CD4-positive, alpha-beta T cell (primary cell): ENCODE data around the gene PLEKHA4. TPM values are rescaled to one million over a fixed set of nuclear protein-coding genes. Genes with fewer than 3 reads are reported as not detected.
"Not testable (repeated sequence)": the region's sequence is repeated elsewhere in the genome, so short reads cannot be mapped to it uniquely, and the experiment has no call there.

Experiments used
- ATAC-seq: fragments of 200-7000 bp; cut with Tn5 transposase; one replicate; pipeline ENCODE4 v1.10.0; 2022; ENCODE audit warnings: mild to moderate bottlenecking; ENCODE audit not compliant: poor library complexity
- CTCF ChIA-PET: fragments of 350-600 bp; sonication (Branson Sonifier 250); formaldehyde crosslinking; loops from one replicate; lab custom pipeline; 2021; ENCODE audit warnings: antibody characterized with exemption, inconsistent platforms; lab: Charles Lee
- POLR2A ChIA-PET: fragments of 350-600 bp; sonication (Branson Sonifier 250); formaldehyde crosslinking; loops from one replicate; lab custom pipeline; 2021; ENCODE audit warnings: antibody characterized with exemption, inconsistent platforms; lab: Charles Lee
- DNase-seq, 14 experiments: peaks; one replicate each; pipeline ENCODE4 v3.0.0-alpha.2; 2013 to 2020; ENCODE audit warnings: mixed read lengths in 2 of 14
- H3K27ac ChIP-seq, 2 donors: one replicate each; pipeline versions ENCODE4 v1.5.1 to v1.7.0; 2013; ENCODE audit warnings: low read length in 2 of 2, low read depth in 1 of 2, mild to moderate bottlenecking in 1 of 2
- H3K27me3 ChIP-seq, 2 experiments: 1 replicate in 1 of 2; 2 replicates in 1 of 2; pipeline versions ENCODE4 v1.6.1 to v1.7.0; 2013; ENCODE audit warnings: low read length in 2 of 2, control low read depth in 1 of 2, mild to moderate bottlenecking in 1 of 2, moderate library complexity in 1 of 2; ENCODE audit not compliant: insufficient read depth in 2 of 2, control insufficient read depth in 1 of 2
- H3K36me3 ChIP-seq: one replicate; pipeline ENCODE4 v1.6.1; 2013; ENCODE audit warnings: low read length, control low read depth; ENCODE audit not compliant: insufficient read depth
- H3K4me1 ChIP-seq: one replicate; pipeline ENCODE4 v1.6.1; 2013; ENCODE audit warnings: low read length, control low read depth; ENCODE audit not compliant: insufficient read depth
- H3K4me3 ChIP-seq: one replicate; pipeline ENCODE4 v1.5.1; 2013; ENCODE audit warnings: mild to moderate bottlenecking, low read length, moderate library complexity
- H3K9me3 ChIP-seq, 2 experiments: 1 replicate in 1 of 2; 2 replicates in 1 of 2; pipeline versions ENCODE4 v1.6.1 to v1.7.0; 2013; ENCODE audit warnings: low read length in 2 of 2, mild to moderate bottlenecking in 2 of 2, control low read depth in 1 of 2, moderate library complexity in 1 of 2; ENCODE audit not compliant: control insufficient read depth in 1 of 2, insufficient read depth in 1 of 2
- H3K27ac Mint-ChIP-seq: one replicate; pipeline ENCODE4 v1.8.0; 2020; ENCODE audit warnings: mixed read lengths
- H3K27me3 Mint-ChIP-seq: one replicate; pipeline ENCODE4 v1.8.0; 2021; ENCODE audit warnings: mixed read lengths
- H3K36me3 Mint-ChIP-seq: one replicate; pipeline ENCODE4 v1.8.0; 2021; ENCODE audit warnings: low read depth, mixed read lengths
- H3K4me1 Mint-ChIP-seq: one replicate; pipeline ENCODE4 v1.8.0; 2021; ENCODE audit warnings: low read depth, mixed read lengths
- H3K4me3 Mint-ChIP-seq: one replicate; pipeline ENCODE4 v1.8.0; 2020; ENCODE audit warnings: mild to moderate bottlenecking, mixed read lengths
- H3K9me3 Mint-ChIP-seq: one replicate; pipeline ENCODE4 v1.8.0; 2020; ENCODE audit warnings: mixed read lengths
- CTCF ChIP-seq: fragments of 200-600 bp; IDR thresholded peaks from one replicate; pipeline ENCODE4 v1.8.0; 2022; ENCODE audit warnings: antibody characterized with exemption, mild to moderate bottlenecking
- intact Hi-C, 2 experiments: fragments of 100-400 bp; cut with DNase I in 1 of 2; cut with micrococcal nuclease in 1 of 2; formaldehyde crosslinking; loops; one replicate each; pipeline versions ENCODE4 v1.15.1 to v1.9.0; 2023 to 2025; cut with DNase I, micrococcal nuclease
- total RNA-seq, 174 experiments: library from RNA in 2 of 174; stranded (reverse) in 2 of 174; gene quantifications; one replicate each; pipeline ENCODE4 v1.2.3 and lab custom pipeline; 2021 to 2026

The PLEKHA4 gene
- total RNA-seq, 2 experiments from 2014 or later: 1.4 to 2.7 TPM

GRCh38 chr19:48878196-48879024, 10.0 kb upstream of the PLEKHA4 start:
- peaks cover 34% of the 10 kb centered on the region for H3K4me1 ChIP-seq
- CTCF ChIA-PET: interaction anchor here (1.3 kb wide), 1 partner anchor 115 kb away, joined by 3 read pairs; the partner anchor contains the start of gene RUVBL2
- H3K27me3 ChIP-seq: no peaks in the 10 kb centered on the region
- Mint-ChIP-seq H3K36me3 (peaks cover 46% of the 10 kb centered on the region), H3K9me3 (no peaks in the 10 kb centered on the region), H3K27me3 (no peaks in the 10 kb centered on the region), H3K27ac (peak overlapping the region; percentile 61), H3K4me1 (peaks cover 34% of the 10 kb centered on the region), H3K4me3 (no peak overlapping the region)
- no peak for TF ChIP-seq CTCF
- no peaks in the 10 kb centered on the region for H3K9me3 ChIP-seq
- no peak overlapping the region for H3K27ac ChIP-seq
- POLR2A ChIA-PET: no interaction called here
- H3K4me3 ChIP-seq: no peak overlapping the region
- DNase-seq: peak in 2 of 14 experiments; percentile 40 to 63
- intact Hi-C loops: loop anchor here in 1 of 2 experiments (2.0 kb wide), 1 partner anchor 22 kb away; the partner anchor contains the start of gene NUCB1
- H3K36me3 ChIP-seq: peaks cover 36% of the 10 kb centered on the region
- no peak for ATAC-seq

- POLR2A ChIA-PET: interaction anchor here (6.5 kb wide), 1 partner anchor 23 kb away, joined by 55 read pairs; the partner anchor contains the start of gene NUCB1
- Mint-ChIP-seq H3K27ac (peak overlapping the region; percentile 61), H3K4me3 (no peak overlapping the region), H3K27me3 (no peaks in the 10 kb centered on the region), H3K4me1 (peaks cover 40% of the 10 kb centered on the region), H3K36me3 (peaks cover 52% of the 10 kb centered on the region), H3K9me3 (no peaks in the 10 kb centered on the region)
- no peak overlapping the region for H3K4me3 ChIP-seq
- H3K36me3 ChIP-seq: peaks cover 41% of the 10 kb centered on the region
- no peak for TF ChIP-seq CTCF
- no peak overlapping the region for H3K27ac ChIP-seq
- CTCF ChIA-PET: no interaction called here
- no peaks in the 10 kb centered on the region for H3K9me3 ChIP-seq
- no peaks in the 10 kb centered on the region for H3K27me3 ChIP-seq
- peak in 1 of 14 experiments; percentile 54 for DNase-seq
- no peak for ATAC-seq
- peaks cover 40% of the 10 kb centered on the region for H3K4me1 ChIP-seq
- intact Hi-C loops: loop anchor here in 1 of 2 experiments (2.0 kb wide), 1 partner anchor 23 kb away; the partner anchor contains the start of gene NUCB1
Measured at GRCh38 chr19:48877855-48878195, 9.4 kb upstream of the PLEKHA4 start.

- peak overlapping the region; percentile 44 for H3K4me3 Mint-ChIP-seq
- H3K4me3 ChIP-seq: peak overlapping the region; percentile 19
- peak in 7 of 14 experiments; percentile 29 to 69 (median 45) for DNase-seq
- peaks cover 45% of the 10 kb centered on the region for H3K4me1 ChIP-seq
- H3K27ac ChIP-seq: peak overlapping the region; percentile 100
- H3K27ac Mint-ChIP-seq: peak overlapping the region; percentile 98
- H3K27me3 ChIP-seq, H3K9me3 Mint-ChIP-seq, H3K9me3 ChIP-seq, intact Hi-C loops, H3K27me3 Mint-ChIP-seq, ATAC-seq: not testable (repeated sequence)
- ChIA-PET CTCF (interaction anchor here (1.0 to 1.5 kb wide), 5 partner anchors 10 to 141 kb away, joined by 3 to 5 read pairs (median 3); partner anchors contain the start of genes GYS1 and RUVBL2), POLR2A (interaction anchor here (0.5 to 6.5 kb wide), 7 partner anchors 10 to 627 kb away, joined by 3 to 55 read pairs (median 4); partner anchors contain the start of genes FTL, GYS1, NUCB1 and RUVBL2)
- H3K36me3 ChIP-seq: peaks cover 41% of the 10 kb centered on the region
- peaks cover 49% of the 10 kb centered on the region for H3K4me1 Mint-ChIP-seq
- peaks cover 60% of the 10 kb centered on the region for H3K36me3 Mint-ChIP-seq
Measured at GRCh38 chr19:48876043-48876981, 7.9 kb upstream of the PLEKHA4 start.
